Activated T-cell treated with anti-CD3 and anti-CD28 coated beads for 4 hours (primary cell): Measurements from ENCODE around the gene IGFBP6.

Experiments
- DNase-seq: peaks from one replicate; pipeline ENCODE4 v3.0.0-alpha.2; 2020

IGFBP6 gene

DNA sequence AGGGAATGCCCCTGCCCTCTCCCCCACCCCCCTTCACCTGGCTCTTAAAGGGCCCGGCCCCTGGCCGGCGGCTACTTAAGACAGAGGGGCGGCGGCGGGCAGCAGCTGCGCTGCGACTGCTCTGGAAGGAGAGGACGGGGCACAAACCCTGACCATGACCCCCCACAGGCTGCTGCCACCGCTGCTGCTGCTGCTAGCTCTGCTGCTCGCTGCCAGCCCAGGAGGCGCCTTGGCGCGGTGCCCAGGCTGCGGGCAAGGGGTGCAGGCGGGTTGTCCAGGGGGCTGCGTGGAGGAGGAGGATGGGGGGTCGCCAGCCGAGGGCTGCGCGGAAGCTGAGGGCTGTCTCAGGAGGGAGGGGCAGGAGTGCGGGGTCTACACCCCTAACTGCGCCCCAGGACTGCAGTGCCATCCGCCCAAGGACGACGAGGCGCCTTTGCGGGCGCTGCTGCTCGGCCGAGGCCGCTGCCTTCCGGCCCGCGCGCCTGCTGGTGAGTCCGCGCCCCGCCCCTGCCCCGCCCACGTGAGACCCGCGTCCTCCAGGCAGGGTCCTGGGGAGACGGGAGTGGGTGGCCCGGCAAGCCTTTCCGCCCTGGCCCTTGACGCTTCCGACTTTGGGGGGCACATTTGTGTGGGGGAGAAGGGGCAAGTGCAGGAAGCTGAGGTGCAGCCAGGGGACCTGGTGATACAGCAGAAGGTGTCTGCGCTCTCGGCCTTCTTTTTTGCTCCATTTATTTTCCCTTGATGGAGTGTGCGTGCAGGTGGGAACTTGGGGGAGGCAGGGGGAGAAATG, at the start of gene IGFBP6:
TSS of gene IGFBP6 (plus strand) at position 104 of the 790 bp plus-strand sequence. CDS start at position 155, 51 bp downstream.
- DNase-seq, result peak; percentile 27

DNA sequence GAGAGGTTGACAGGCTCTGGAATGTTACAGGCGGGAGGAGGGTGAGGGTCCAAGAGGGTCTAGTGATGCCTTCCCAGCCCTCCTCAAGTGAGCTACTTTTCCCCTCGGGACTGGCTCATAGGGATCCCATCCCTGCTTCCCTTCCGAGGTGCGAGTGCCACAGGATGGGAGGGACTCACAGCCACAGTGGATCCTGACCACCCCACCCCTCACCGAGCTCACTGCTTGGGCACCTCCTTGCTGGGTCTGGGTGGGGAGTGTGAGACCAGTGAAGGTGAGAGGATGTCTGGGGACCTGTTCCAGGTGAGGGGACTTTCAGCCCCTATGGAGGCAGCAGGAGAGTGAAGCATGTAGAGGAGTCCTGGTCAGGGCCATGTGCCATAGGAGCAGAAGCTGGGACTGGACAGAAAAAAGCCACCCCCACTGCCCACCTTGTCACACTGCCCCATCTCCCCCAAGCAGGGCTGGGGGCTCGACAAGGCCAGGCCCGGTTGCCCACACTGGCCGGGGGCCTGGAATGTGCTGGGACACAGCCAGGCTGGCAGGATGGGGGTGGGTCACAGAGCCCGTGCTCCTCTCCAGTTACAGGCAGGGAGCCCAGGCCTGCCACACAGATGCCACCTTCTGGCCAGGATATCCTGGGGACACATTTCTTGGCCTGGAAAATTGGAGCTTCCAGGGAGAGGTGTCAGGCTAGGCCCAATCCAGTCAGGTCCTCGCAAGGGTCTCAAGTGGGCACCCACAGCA, 49.3 kb upstream of the IGFBP6 start:
- no peak for DNase-seq

GRCh38 chr12:53048780-53049401, 48.6 kb upstream of the IGFBP6 start:
- DNase-seq, result no peak

DNA sequence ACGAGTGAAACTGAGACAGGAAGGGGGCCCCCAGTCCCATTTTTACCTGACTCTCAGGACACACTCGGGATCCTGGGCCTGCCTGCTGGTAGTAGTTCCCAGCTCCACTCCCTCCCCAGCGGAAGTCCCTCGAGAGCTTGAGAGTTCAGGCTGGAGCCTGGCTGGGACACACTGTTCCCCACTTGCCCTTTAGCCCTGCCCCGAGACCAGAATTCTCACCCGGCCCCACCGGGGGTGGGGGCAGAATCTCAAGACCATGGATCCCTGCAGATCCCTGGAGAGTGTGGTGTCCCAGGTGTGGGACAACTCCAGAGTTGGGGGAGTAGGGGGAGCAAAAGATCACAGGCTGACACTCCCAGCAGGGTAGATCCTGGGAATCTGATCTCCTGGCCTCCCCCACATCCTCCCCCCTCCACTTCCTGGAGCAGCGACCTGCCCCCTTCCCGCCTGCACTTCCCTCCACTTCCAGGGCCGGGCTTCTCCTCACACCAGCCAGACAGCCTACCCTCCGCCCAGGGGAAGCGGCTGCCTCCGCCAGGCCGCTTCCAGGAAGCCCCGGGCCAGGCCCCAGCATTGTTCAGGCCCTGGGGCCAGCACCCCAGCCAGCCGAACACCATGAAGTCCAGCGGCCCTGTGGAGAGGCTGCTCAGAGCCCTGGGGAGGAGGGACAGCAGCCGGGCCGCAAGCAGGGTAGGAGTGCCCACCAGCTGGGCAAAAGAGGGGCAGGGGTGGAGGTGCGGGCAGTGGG, 47.7 kb upstream of the IGFBP6 start, which contains the start of gene TNS2:
TSS of gene TNS2 (plus strand) at position 495 of the 748 bp plus-strand sequence. CDS start at position 616, 121 bp downstream.
- no peak for DNase-seq

- no peak for DNase-seq
Observed at GRCh38 chr12:53050426-53051057, 46.9 kb upstream of the IGFBP6 start.

DNA sequence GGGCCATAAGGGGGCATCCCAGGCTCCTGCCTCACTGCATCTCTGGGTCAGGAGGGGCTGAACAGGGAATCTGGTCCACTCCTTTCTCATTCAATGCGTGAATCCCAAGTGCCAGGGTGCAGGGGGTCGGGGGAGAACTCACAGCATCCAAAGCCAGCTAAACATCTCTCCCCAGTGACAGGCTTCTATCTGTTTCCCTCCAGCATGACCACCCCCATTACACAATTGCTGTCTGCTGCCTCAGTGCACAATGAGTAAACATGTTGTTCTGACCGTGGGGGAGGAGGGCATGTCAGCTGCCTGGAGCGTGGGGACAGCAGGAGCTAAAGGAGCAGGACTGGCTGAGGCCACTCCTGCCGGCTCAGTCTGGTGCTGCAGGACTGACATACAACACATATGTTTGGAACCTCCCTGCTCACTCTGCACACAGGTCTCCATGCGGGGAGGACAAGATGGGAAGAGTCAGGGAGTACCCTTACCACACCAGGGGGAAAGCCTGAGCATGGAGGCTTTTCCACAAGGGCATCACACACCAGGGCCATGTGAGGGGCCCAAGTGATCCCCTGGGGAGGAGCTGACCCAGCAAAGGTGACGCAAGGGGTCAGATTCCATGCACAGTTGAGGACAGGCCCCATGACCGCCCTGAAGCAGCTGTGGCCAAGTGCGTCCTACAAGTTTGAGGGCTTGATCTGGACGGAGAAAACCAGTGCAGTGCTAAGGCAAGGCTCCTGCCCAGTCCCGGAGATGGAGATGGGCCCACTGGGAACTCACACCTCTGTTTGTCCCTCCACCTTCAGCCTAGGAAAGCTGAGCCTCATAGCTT, 46.2 kb upstream of the IGFBP6 start:
- no peak for DNase-seq

GRCh38 chr12:53051881-53052412, 45.5 kb upstream of the IGFBP6 start:
- no peak for DNase-seq

GRCh38 chr12:53052419-53053217, 44.8 kb upstream of the IGFBP6 start:
- DNase-seq, result no peak

DNA sequence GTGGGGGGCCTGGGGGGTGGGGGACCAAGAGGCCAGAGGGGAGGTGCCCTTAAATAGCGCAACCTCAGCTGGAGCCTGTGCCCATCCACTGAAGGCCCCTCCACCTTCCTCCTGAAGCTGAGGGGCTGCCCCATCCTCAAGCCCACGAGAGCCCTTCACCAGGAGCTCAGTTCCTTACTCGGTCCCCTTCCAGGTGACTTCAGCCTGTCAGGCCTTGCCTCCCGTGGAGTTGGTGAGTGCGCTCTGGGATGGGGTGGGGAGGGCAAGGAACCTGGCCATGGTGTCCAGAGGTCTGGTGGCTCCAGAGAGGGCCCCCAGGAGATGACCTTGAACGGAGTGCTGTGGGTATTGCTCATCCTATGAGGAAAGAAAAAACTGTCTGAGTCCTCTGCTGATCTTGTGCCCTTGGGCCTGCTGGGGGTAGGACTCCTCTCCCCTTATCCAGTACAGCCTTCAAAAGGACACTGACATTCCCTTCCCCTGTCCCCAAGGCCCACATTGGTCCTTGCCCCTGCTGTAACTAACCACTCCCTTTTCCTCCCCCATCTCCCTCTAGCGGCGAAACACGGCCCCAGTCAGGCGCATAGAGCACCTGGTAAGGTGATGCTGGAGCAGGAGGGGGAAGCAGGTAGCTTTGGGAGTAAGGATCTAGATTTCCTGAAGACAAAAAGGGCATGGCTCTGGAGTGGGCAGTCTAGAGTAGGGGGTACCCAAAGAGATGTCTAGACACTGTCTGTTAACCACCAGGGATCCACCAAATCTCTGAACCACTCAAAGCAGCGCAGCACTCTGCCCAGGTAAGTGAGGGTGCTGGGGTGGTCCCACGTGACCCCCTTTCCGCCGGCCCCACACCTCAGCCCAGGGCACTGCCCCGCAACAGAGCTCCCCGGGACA, 44.0 kb upstream of the IGFBP6 start:
- peak; percentile 51 for DNase-seq

DNA sequence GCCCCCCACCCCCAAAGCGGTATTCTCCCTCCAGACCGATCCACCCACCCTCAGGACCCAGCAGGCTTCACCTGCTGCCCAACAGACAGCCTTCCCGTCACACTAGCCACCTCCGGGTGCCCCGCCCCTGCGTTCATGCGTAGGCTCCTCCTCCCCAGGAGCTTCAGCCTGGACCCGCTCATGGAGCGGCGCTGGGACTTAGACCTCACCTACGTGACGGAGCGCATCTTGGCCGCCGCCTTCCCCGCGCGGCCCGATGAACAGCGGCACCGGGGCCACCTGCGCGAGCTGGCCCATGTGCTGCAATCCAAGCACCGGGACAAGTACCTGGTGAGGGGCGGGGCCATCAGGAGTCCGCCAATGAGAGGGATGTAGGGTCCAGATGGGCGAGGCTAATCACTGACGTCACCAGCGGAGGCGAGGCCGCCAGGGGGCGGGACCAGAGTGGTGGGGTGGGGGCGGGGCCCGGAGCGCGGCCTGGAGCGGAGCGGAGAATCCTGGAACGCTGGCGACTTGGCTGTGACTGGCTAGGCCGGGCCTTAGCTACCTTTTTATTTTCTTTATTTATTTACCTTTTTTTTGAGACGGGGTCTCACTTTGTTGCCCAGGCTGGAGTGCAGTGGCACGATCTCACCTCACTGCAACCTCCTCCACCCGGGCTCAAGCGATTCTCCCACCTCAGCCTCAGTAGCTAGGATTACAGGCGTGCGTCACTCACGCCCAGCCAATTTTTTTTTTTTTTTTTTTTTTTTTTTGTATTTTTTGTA, 43.2 kb upstream of the IGFBP6 start:
- peak; percentile 94 for DNase-seq

GRCh38 chr12:53055471-53056266, 41.8 kb upstream of the IGFBP6 start:
- no peak for DNase-seq

GRCh38 chr12:53056296-53056695, 41.2 kb upstream of the IGFBP6 start:
- no peak for DNase-seq

GRCh38 chr12:53056901-53057300, 40.6 kb upstream of the IGFBP6 start:
- no peak for DNase-seq

DNA sequence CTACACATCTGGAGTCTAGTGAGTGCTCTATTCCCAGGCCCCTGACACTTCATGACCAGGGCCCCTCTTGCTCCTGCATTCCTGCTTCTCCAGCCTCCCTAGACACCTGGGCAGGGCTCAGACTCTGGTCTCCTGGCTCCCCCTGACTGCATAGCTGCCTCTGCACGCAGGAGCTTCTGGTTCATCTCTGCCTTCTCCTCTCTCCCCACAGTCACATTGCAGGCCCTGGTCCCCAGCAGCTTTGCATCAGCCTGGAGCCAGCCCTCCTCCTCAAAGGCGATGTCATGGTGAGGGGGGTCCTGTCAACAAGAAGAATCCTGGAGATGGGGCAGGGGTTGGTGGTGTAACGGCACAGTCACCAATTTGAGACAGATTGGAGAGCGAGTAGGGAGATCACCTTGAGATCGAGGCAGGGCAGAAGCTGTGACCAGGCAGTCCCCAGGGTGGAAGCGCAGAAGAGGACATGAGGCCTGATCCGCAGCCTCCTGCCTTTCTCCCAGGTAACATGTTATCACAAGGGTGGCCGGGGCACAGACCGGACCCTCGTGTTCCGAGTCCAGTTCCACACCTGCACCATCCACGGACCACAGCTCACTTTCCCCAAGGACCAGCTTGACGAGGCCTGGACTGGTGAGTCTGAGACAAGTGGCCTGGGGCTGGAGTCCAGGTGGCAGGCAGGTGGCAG, 39.5 kb upstream of the IGFBP6 start:
- DNase-seq, result no peak

DNA sequence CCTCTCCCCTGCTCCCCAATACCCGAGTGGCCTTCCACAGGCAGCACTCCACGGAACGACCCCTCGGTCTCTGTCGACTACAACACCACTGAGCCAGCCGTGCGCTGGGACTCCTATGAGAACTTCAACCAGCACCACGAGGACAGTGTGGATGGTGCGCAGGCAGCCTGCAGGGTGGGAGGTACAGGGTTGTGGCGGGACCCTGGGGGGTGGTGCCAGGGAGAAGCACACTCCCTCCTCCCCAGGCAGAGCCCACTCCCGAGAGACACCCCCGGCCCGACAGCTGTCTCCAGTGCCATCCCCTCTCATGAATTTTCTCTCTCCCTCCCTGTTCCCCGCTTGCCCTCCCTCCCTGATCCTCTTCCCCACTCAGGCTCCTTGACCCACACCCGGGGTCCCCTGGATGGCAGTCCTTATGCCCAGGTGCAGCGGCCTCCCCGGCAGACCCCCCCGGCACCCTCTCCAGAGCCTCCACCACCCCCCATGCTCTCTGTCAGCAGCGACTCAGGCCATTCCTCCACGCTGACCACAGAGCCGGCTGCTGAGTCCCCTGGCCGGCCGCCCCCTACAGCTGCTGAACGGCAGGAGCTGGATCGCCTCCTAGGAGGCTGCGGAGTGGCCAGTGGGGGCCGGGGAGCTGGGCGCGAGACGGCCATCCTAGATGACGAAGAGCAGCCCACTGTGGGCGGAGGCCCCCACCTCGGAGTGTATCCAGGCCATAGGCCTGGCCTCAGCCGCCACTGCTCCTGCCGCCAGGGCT, 38.6 kb upstream of the IGFBP6 start:
- no peak for DNase-seq

GRCh38 chr12:53059434-53060063, 37.9 kb upstream of the IGFBP6 start:
- no peak for DNase-seq
